ENCODE measurements around the gene RASSF1.

RASSF1 gene

DNA sequence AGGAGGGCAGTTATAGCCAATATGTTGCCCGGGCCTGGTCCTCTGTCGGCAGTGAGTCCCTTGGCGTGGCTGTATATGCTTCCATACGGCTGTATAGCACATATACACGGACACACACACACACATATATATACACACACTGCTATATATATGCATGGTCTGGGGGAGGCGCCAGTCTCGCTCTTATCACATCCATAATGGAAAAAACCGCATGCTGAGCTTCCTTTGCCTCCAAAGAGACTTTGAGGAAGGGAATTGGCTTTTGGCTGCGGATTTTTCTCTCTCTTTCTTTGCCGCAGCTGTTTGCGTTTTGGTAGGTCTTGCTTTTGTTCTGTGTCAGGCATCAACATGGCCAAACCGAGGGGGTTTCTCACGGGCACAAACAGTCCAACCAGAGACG, 30.0 kb upstream of the RASSF1 start:
- Mint-ChIP-seq H3K27ac (peak overlapping the region; percentile 93 to 97 (median 94)), H3K9me3 (no peaks in the 10 kb centered on the region), H3K27me3 (ENCODE audit: low read depth) (no peaks in the 10 kb centered on the region), H3K4me3 (peak overlapping the region in 2 of 3 experiments; percentile 20 to 49), H3K4me1 (peaks cover 31% of the 10 kb centered on the region), H3K36me3 (ENCODE audit: low read depth) (no peaks in the 10 kb centered on the region)
- TF ChIP-seq, protein P1, sequence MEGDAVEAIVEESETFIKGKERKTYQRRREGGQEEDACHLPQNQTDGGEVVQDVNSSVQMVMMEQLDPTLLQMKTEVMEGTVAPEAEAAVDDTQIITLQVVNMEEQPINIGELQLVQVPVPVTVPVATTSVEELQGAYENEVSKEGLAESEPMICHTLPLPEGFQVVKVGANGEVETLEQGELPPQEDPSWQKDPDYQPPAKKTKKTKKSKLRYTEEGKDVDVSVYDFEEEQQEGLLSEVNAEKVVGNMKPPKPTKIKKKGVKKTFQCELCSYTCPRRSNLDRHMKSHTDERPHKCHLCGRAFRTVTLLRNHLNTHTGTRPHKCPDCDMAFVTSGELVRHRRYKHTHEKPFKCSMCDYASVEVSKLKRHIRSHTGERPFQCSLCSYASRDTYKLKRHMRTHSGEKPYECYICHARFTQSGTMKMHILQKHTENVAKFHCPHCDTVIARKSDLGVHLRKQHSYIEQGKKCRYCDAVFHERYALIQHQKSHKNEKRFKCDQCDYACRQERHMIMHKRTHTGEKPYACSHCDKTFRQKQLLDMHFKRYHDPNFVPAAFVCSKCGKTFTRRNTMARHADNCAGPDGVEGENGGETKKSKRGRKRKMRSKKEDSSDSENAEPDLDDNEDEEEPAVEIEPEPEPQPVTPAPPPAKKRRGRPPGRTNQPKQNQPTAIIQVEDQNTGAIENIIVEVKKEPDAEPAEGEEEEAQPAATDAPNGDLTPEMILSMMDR (IDR thresholded peaks at IDR 0.05; ENCODE audit: unreplicated experiment in 3 of 3): peak in 2 of 3 experiments; percentile 21 to 32

DNA sequence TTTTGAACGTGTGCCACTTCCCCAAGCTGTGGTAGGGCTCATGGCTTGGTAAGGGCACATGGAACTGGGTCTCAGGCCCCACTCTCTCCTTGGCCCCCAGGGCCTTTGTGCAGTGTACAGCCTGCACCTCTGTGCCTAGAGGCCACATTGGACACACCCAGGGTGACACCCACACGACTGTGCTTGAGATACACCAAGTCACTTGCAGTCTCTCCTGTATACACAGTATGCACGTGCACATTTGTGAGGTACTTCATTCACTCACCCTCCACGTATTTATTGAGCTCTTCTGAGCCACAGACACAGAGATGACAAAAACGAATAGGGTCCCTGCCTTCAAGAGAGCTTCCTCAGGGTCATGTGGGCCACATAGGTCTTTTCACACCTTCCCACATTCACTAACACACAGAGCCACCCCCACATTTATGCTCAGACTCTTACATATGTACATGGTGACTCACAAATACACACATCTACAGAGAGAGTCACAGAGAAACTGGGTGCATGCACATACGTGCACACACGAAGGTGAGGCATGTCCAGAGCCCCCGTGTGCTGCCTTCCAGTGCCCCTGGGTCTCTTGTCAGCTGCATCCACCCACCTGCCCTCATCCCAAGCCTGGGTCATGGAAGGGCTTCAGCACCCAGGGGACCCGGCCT, 28.5 kb upstream of the RASSF1 start:
- H3K27me3 Mint-ChIP-seq (ENCODE audit: low read depth): no peaks in the 10 kb centered on the region
- H3K27ac Mint-ChIP-seq: peak overlapping the region in 1 of 3 experiments; percentile 51
- no peaks in the 10 kb centered on the region for H3K36me3 Mint-ChIP-seq (ENCODE audit: low read depth)
- H3K4me1 Mint-ChIP-seq: peaks cover 31% of the 10 kb centered on the region
- H3K9me3 Mint-ChIP-seq: no peaks in the 10 kb centered on the region
- TF ChIP-seq, protein P1 (IDR thresholded peaks at IDR 0.05; ENCODE audit: unreplicated experiment in 3 of 3): no peak
- H3K4me3 Mint-ChIP-seq: peak overlapping the region in 1 of 3 experiments; percentile 38

- Mint-ChIP-seq H3K36me3 (ENCODE audit: low read depth) (no peaks in the 10 kb centered on the region), H3K9me3 (no peaks in the 10 kb centered on the region), H3K27me3 (ENCODE audit: low read depth) (no peaks in the 10 kb centered on the region), H3K4me1 (peaks cover 8% of the 10 kb centered on the region), H3K27ac (peak overlapping the region in 1 of 3 experiments; percentile 69), H3K4me3 (peak overlapping the region; percentile 81 to 88 (median 85))
- TF ChIP-seq, protein P1 (IDR thresholded peaks at IDR 0.05; ENCODE audit: unreplicated experiment in 3 of 3): no peak
Observed at GRCh38 chr3:50365842-50366220, 25.2 kb upstream of the RASSF1 start.

DNA sequence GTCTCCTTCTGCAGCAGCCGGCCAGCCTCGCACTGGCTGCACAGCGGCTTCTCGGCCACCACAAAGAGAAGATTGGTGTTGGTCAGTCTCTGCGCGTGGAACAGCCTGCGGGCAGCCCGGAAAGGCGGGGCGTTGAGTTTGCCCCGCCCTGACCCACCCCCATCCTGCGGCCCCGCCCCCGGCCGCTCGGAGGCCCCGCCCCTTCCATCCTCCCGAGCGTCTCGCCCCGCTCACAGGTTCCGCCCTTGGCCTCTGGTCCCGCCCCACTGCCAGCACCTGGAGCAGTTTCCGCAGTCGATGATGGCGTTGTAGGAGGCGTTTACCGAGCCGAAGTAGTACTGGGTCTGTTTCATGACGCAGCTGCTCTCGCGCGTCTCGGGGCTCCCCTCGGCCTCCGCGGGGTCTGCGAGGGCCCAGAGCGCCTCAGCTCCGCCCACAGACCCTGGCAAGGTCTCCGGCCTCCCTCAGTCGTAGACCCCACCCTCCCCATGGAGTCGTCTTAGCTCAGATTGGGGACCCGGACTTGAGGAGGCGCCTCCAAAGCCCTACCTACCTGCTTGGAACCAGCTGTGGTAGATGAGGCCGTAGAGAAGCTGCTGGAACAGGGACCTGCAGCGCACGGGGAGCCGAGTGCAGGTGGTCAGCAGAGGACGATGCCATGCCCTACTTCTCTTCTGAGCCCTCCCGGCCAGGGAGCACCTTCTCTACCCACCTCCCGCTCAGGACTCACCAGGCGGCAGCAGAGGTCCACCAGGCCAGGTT, 24.6 kb upstream of the RASSF1 start:
- Mint-ChIP-seq H3K27me3 (ENCODE audit: low read depth) (no peaks in the 10 kb centered on the region), H3K4me3 (peak overlapping the region; percentile 81 to 88 (median 85)), H3K27ac (peak overlapping the region in 2 of 3 experiments; percentile 69 to 74), H3K4me1 (peaks cover 3% of the 10 kb centered on the region), H3K36me3 (ENCODE audit: low read depth) (no peaks in the 10 kb centered on the region), H3K9me3 (no peaks in the 10 kb centered on the region)
- TF ChIP-seq, protein P1 (IDR thresholded peaks at IDR 0.05; ENCODE audit: unreplicated experiment in 3 of 3): peak in 1 of 3 experiments; percentile 12

GRCh38 chr3:50364573-50365079, 24.0 kb upstream of the RASSF1 start:
- TF ChIP-seq, protein P1 (IDR thresholded peaks at IDR 0.05; ENCODE audit: unreplicated experiment in 3 of 3): no peak
- Mint-ChIP-seq H3K4me1 (peaks cover 5% of the 10 kb centered on the region), H3K27me3 (ENCODE audit: low read depth) (no peaks in the 10 kb centered on the region), H3K36me3 (ENCODE audit: low read depth) (no peaks in the 10 kb centered on the region), H3K9me3 (no peaks in the 10 kb centered on the region), H3K27ac (peak overlapping the region in 2 of 3 experiments; percentile 74 to 79), H3K4me3 (peak overlapping the region; percentile 81 to 88 (median 85))
